ENCODE data around the gene OBSL1.

DNA sequence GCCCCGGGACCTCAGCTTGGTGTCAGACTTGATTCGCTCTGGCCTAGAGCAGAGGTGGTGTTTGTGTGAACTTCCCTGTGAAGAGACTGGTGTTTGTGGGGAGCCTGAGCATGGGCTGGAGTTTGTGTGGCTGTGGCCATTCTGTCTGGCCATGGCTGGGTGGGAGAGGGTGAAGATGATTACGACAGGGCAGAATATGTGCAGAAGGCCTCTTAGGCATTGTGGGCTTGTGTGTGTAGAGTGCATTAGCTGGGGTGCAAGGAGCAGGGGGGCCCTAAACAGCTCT is 10.5 kb downstream of the OBSL1 start:
- no peak for TF ChIP-seq ZNF274 (IDR thresholded peaks at IDR 0.05; ENCODE audit: low read depth, low read length)
- no peak for TF ChIP-seq YY1 (IDR thresholded peaks at IDR 0.05; ENCODE audit: insufficient read depth, insufficient read length)
- no peak for TF ChIP-seq SUZ12 (IDR thresholded peaks at IDR 0.05; ENCODE audit: extremely low read depth, insufficient read depth, insufficient read length)
